ENCODE measurements around the gene ATP7A.

The ATP7A gene

GRCh38 chrX:77945910-77946545 lies 35.5 kb downstream of the ATP7A start:
- DNase-seq (ENCODE audit: low read depth) = no peak

GRCh38 chrX:77946571-77946970 lies 36.1 kb downstream of the ATP7A start:
- H3K4me3 ChIP-seq (ENCODE audit: low read depth, low read length) = no peak overlapping the region
- TF ChIP-seq, protein P1, sequence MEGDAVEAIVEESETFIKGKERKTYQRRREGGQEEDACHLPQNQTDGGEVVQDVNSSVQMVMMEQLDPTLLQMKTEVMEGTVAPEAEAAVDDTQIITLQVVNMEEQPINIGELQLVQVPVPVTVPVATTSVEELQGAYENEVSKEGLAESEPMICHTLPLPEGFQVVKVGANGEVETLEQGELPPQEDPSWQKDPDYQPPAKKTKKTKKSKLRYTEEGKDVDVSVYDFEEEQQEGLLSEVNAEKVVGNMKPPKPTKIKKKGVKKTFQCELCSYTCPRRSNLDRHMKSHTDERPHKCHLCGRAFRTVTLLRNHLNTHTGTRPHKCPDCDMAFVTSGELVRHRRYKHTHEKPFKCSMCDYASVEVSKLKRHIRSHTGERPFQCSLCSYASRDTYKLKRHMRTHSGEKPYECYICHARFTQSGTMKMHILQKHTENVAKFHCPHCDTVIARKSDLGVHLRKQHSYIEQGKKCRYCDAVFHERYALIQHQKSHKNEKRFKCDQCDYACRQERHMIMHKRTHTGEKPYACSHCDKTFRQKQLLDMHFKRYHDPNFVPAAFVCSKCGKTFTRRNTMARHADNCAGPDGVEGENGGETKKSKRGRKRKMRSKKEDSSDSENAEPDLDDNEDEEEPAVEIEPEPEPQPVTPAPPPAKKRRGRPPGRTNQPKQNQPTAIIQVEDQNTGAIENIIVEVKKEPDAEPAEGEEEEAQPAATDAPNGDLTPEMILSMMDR (IDR thresholded peaks at IDR 0.05; ENCODE audit: insufficient read depth, low read depth, low read length, missing control alignments) = no peak
- DNase-seq (ENCODE audit: low read depth) = no peak

More at GRCh38 chrX:77945910-77946545, 35.5 kb downstream of the ATP7A start:
- no peak overlapping the region for H3K4me3 ChIP-seq (ENCODE audit: low read depth, low read length)
- TF ChIP-seq, protein P1 (IDR thresholded peaks at IDR 0.05; ENCODE audit: insufficient read depth, low read depth, low read length, missing control alignments) = no peak

DNA sequence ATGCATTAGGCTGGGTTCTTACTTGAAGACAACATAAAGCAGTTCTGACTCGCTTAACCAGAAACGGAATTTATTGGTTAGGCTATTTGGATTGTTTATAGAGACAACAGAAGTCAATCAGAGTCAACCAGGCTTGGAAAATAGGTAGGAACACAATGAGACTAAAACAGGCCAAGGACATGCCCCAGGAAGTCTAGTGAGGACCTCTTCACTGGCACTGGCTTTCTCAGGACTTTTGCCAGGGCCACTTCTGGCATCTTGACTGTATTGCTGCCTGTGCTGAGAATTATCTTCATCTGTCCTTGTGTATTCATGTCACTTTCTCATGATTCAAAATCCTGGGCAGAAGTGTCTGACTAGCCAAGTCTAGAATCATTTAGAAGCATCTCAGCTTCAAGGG lies 39.3 kb downstream of the ATP7A start:
- no peak overlapping the region for H3K4me3 ChIP-seq (ENCODE audit: low read depth, low read length)
- DNase-seq (ENCODE audit: low read depth) = no peak
- TF ChIP-seq, protein P1 (IDR thresholded peaks at IDR 0.05; ENCODE audit: insufficient read depth, low read depth, low read length, missing control alignments) = no peak

DNA sequence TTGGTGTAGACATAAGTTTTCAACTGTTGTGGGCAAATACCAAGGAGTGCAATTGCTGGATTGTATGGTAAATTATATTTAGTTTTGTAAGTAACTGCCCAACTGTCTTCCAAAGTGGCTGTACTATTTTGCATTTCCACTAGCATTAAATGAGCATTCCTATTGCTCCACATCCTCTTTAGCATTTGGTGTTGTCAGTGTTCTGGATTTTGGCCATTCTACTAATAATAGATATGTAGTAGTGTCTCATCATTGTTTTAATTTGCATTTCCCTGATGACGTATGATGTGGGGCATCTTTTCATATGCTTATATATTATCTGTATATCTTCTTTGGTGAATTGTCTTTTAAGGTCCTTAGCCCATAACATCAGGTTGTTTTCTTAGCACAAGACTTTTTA lies 41.7 kb downstream of the ATP7A start:
- no peak for DNase-seq (ENCODE audit: low read depth)
- TF ChIP-seq, protein P1 (IDR thresholded peaks at IDR 0.05; ENCODE audit: insufficient read depth, low read depth, low read length, missing control alignments) = no peak
- no peak overlapping the region for H3K4me3 ChIP-seq (ENCODE audit: low read depth, low read length)

DNA sequence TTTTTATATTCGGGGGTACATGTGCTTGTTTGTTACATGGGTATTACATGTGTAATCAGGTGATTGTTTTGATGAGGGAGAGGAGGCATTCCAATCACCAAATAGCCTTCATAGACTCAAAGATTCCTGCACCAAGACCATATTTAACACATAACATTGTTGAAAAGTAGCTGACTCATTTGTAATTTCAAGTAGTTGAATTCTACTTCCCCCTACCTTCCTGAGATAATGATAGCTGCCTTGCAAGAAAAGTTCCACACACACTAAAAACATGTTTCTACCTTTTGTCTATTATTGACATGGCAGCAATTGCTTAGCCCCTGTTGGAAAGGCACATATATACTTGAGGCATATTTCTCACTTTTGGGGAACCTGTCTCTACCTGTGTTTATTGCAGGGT lies 42.8 kb downstream of the ATP7A start:
- no peak for DNase-seq (ENCODE audit: low read depth)
- TF ChIP-seq, protein P1 (IDR thresholded peaks at IDR 0.05; ENCODE audit: insufficient read depth, low read depth, low read length, missing control alignments) = no peak
- no peak overlapping the region for H3K4me3 ChIP-seq (ENCODE audit: low read depth, low read length)

DNA sequence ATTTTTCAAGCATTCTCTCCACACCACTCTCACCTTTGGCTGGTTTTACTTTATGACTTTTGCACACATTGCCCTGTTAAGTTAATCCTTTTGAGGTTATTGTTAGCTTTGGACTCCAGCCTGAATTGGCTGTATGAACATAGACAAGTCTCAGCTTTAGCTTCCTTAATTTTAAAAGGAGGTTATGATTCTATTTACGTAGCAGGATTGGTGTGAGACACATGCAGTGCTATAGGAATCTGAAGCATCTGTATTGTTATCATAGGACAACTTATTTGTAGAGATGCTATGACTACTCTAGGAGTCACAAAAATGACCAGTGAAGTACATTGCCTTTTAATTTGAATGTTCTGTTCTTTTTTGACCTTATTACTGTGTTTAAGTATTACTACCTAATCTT lies 43.2 kb downstream of the ATP7A start:
- DNase-seq (ENCODE audit: low read depth) = no peak
- TF ChIP-seq, protein P1 (IDR thresholded peaks at IDR 0.05; ENCODE audit: insufficient read depth, low read depth, low read length, missing control alignments) = no peak
- H3K4me3 ChIP-seq (ENCODE audit: low read depth, low read length) = no peak overlapping the region

- TF ChIP-seq, protein P1 (IDR thresholded peaks at IDR 0.05; ENCODE audit: insufficient read depth, low read depth, low read length, missing control alignments) = no peak
- no peak for DNase-seq (ENCODE audit: low read depth)
Observed at GRCh38 chrX:77960567-77960966, 50.1 kb downstream of the ATP7A start.

More at GRCh38 chrX:77960567-77960966, 50.1 kb downstream of the ATP7A start:
- H3K4me3 ChIP-seq (ENCODE audit: low read depth, low read length) = no peak overlapping the region
